GM21825 (cell line): ENCODE data around the gene KCNH1.

ENCODE experiments used
- ATAC-seq: cut with Tn5 transposase; IDR thresholded peaks from one replicate; pipeline ENCODE4 v1.9.1; 2021; ENCODE audit warnings: mild to moderate bottlenecking, moderate library complexity; ENCODE audit not compliant: unreplicated experiment

KCNH1 gene

GRCh38 chr1:211133836-211134669 lies at the start of gene KCNH1:
Gene KCNH1, minus strand, starts transcription at chr1:211134148. Its CDS starts 203 bp downstream, at chr1:211133945.
- peak; percentile 93 for ATAC-seq

DNA sequence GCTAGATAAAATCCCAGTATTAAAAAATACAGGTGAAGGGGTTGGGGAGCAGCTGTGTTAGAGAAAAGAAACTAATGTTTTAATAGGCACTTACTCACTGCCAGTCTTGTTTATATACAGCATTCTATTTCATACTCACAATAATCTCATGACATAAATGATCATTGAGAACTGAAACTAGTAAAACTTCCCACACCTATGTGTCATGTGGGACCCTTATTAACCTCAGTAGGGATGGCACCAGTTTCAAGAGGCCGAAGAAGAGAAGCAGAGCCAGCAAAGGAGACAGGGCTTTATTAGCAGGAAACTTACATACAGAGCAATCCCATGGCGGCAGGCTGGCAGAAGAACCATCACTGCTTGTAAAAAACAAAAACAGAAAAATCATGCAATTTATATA lies 48.8 kb upstream of the KCNH1 start:
- no peak for ATAC-seq

DNA sequence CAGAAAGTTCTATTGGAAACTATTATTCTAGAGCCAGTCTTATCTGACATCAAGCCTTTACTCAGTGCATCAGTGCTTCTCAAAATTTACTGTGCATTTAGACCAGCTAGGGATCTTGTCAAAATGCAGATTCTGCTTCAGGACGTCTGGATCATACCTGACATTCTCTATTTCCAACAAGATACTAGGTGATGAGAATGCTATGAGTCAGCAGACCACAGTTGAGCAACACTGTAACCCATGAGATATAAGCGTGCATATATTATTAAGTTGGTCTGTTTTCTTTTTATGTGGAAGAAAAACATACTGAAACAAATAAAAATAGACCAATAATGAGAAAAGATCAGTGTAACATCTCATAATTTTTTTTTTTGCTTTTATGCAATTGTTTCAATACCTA lies 40.4 kb upstream of the KCNH1 start:
- ATAC-seq, result no peak

DNA sequence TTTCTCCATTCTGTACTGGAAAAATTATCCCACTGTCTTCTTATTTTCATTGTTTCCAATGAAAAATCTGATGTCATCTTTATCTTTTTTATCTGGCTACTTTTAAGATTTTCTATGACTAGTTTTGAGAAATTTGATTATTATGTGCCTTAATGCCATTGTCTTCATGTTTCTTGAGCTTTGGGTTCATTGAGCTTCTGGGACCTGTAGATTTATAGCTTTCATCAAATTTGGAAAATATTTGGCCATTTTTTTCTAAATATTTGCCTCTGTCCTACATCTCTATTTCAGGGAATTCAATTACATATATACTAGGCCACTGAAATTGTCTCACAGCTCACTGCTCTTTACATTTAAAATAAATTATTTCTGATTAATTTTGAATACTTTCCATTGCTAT lies 38.7 kb upstream of the KCNH1 start:
- no peak for ATAC-seq

DNA sequence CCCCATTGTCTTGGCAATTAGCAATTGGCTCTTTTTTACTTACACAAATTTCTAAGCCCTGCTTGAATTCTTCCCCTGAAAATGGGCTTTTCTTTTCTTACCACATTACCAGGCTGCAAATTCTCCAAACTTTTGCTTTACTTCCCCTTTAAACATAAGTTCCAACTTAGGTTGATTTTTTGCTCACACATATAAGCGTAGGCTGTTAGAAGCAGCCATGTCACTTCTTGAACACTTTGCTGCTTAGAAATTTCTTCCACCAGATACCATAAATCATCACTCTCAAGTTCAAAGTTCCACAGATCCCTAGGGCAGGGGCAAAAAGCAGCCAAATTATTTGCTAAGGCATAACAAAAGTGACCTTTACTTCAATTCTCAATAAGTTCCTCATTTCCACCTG lies 35.4 kb upstream of the KCNH1 start:
- ATAC-seq, result no peak

DNA sequence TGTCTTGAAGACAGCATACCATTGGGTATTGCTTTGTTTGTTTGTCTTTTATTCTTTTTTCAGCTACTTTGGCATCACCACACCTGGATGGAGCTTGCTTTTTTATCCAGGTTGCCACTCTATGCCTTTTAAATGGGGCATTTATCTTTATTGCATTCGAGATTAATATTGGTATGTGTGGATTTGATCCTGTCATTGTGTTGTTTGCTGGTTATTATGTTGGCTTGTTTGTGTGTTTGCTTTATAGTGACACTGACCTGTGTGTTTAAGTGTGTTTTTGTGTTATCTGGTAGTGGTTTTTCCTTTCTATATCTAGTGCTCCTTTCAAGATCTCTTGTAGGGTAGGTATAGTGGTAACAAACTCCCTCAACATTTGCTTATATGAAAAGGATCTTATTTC lies 24.9 kb upstream of the KCNH1 start:
- ATAC-seq, result no peak

DNA sequence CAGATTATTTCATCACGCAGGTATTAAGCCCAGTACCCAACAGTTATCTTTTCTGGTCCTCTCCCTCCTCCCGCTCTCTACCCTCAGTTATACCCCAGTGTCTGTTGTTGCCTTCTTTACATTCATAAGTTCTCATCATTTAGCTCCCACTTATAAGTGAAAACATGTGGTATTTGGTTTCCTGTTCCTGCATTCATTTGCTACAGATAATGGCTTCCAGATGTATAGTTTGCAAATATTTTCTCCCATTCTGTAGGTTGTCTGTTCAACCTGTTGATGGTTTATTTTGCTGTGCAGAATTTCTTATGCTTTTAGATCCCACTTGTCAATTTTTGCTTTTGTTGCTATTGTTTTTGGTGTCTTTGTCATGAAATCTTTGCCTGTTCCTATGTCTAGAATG lies 21.1 kb upstream of the KCNH1 start:
- ATAC-seq, result no peak

- no peak for ATAC-seq
Observed at GRCh38 chr1:211153932-211154331, 20.0 kb upstream of the KCNH1 start.

DNA sequence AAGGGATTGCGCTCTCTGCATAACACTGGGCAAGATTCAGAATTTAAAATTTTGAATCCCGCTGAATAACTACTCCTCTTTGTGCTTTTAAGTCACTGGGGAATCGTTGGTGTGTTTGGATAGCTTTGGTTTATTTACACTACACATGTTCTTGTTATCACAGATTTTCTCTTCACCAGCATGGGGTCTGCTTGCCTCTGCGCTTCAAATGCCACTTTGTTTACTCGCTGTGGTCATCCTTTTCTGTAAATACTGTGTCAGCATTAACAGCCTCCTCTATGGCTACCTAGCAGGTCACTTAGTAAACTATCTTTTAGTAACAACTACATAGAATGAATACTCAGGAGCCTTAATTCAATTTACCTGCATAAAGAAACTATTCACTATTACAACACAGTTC lies 14.4 kb upstream of the KCNH1 start:
- ATAC-seq, result no peak

- no peak for ATAC-seq
Observed at GRCh38 chr1:211145944-211146343, 12.0 kb upstream of the KCNH1 start.

- no peak for ATAC-seq
Observed at GRCh38 chr1:211135342-211135950, 1.5 kb upstream of the KCNH1 start.

- no peak for ATAC-seq
Observed at GRCh38 chr1:211133393-211133835, 534 bp downstream of the KCNH1 start.

- no peak for ATAC-seq
Observed at GRCh38 chr1:211132721-211133392, 1.1 kb downstream of the KCNH1 start.

- ATAC-seq, result no peak
Observed at GRCh38 chr1:211129776-211130175, 4.2 kb downstream of the KCNH1 start.

GRCh38 chr1:211127166-211127565 lies 6.8 kb downstream of the KCNH1 start:
- no peak for ATAC-seq

GRCh38 chr1:211126622-211127021 lies 7.3 kb downstream of the KCNH1 start:
- ATAC-seq, result no peak

DNA sequence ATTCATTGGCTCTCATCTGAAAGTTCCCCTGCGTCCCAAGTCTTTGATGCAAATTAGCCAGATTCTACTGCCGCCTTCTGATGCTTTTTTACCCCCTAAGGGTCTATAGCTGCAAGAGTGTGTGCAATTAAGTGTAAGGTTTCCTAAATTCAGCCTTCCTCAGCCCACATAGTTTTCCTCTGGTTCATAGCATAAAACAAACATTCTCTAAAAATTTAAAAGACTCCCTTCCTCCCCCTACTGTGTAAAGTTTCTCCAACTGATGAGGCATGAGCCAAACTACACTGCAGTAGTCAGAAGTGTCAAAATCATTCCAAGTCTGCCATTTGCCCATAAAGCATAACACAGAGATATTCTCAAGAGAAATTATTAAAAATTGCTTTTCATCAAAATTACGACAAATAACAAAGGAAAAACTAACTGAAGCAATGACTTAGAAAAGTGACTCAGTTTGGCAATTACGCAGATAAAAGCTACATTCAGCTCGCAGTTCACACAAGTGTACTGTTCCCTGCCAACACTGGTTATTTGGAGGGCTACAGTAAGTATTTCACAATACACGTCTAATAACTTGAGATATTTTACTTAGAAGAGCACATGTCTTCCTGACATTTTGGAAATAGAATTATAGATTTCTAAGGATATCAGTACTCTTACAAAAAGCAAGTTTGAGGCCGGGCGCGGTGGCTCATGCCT lies 15.4 kb downstream of the KCNH1 start:
- no peak for ATAC-seq

DNA sequence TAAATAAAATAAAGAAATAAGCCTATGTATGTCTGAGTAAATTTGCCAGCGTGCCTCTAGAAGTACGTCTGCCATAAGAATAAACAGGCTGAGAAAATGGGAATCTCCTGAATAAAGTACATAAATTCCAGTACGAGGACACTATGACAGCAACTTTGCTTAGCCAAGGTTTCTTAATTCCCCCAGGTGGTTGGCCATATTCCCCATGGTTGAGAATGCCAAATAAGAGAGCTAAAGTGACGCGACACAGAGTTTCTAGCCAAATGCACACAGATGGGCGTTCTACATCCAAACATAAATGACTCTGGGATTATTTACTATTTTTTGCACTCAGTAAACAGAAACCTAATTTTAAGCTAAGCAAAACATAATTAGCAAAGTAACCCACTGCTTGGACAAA lies 19.5 kb downstream of the KCNH1 start:
- ATAC-seq, result no peak

- no peak for ATAC-seq
Observed at GRCh38 chr1:211113566-211113965, 20.4 kb downstream of the KCNH1 start.

GRCh38 chr1:211111351-211111750 lies 22.6 kb downstream of the KCNH1 start:
- ATAC-seq, result no peak

DNA sequence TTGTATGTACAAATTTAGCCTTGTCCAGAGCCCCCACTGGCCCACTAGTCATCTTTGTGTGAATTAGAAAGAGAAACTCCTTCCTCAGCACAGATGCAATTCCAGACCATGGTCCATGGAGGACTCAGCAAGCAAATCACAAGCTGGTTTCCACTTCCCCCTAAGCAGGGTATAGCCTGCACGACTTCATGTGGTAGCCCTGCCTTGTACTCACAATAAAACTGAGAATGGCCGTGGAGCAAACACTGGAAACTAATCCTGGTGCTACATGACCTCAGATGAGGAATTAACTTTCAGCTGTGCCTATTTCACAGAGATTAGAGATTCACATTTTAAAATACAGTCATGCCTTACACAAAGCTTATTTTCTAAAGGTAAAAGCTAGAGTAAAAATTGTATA lies 32.5 kb downstream of the KCNH1 start:
- no peak for ATAC-seq
